K562 (cell line): Measurements from ENCODE around the gene POLR3GL. TPM values are rescaled to one million over a fixed set of nuclear protein-coding genes. Genes with fewer than 3 reads are reported as not detected.
A peak's percentile ranks its signal among the peaks of the same experiment; 100 is the strongest.

ENCODE experiments used
- BDP1 ChIP-seq: IDR thresholded peaks from 3 replicates; pipeline ENCODE4 v1.6.1; 2011; ENCODE audit not compliant: insufficient read length, insufficient read depth
- BMI1 ChIP-seq: fragments of 150-350 bp; IDR thresholded peaks from 2 replicates; pipeline ENCODE4 v1.6.1; 2014; ENCODE audit warnings: low read length
- CBX3 ChIP-seq, 2 experiments: IDR thresholded peaks; 1 replicate in 1 of 2; 2 replicates in 1 of 2; pipeline ENCODE4 v1.6.1; 2012; ENCODE audit warnings: inconsistent platforms in 2 of 2, low read length in 2 of 2, borderline replicate concordance in 1 of 2, control low read depth in 1 of 2
- CTBP1 ChIP-seq: fragments of 450-650 bp; IDR thresholded peaks from 2 replicates; pipeline ENCODE4 v1.6.1; 2016; ENCODE audit warnings: borderline replicate concordance
- EP300 ChIP-seq: IDR thresholded peaks from 2 replicates; pipeline ENCODE4 v1.6.1; 2012; ENCODE audit warnings: low read length, improper control_type of control experiment
- FOSL1 ChIP-seq: fragments of 200-800 bp; sonication (Bioruptor generic); conservative IDR thresholded peaks from 2 replicates; pipeline ENCODE4 v1.6.1; 2016; ENCODE audit warnings: missing genetic modification characterization, missing compliant biosample characterization
- NCOR1 ChIP-seq: fragments of 450-650 bp; IDR thresholded peaks from 2 replicates; pipeline ENCODE4 v1.6.1; 2016; ENCODE audit warnings: mild to moderate bottlenecking, moderate library complexity
- NONO ChIP-seq, 2 experiments: fragments of 200-400 bp in 1 of 2; fragments of 450-650 bp in 1 of 2; formaldehyde crosslinking in 1 of 2; IDR thresholded peaks; 2 replicates each; pipeline ENCODE4 v1.6.1; 2017; ENCODE audit warnings: low read depth in 2 of 2, mild to moderate bottlenecking in 2 of 2, moderate library complexity in 2 of 2, low read length in 1 of 2
- PCBP1 ChIP-seq: fragments of 200-400 bp; formaldehyde crosslinking; IDR thresholded peaks from 2 replicates; pipeline ENCODE4 v1.6.1; 2018; ENCODE audit warnings: mild to moderate bottlenecking, low read depth, low read length; ENCODE audit not compliant: poor library complexity, severe bottlenecking
- PTTG1 ChIP-seq: fragments of 450-650 bp; IDR thresholded peaks from 2 replicates; pipeline ENCODE4 v1.6.1; 2016; ENCODE audit warnings: low read depth, mild to moderate bottlenecking, missing genetic modification characterization, missing compliant biosample characterization
- ZNF263 ChIP-seq: sonication (generic); formaldehyde crosslinking; IDR thresholded peaks from 2 replicates; pipeline ENCODE4 v1.8.0; 2022; ENCODE audit warnings: mild to moderate bottlenecking, missing genetic modification reagents, borderline replicate concordance
- polyA plus RNA-seq, 8 experiments: library from polyadenylated mRNA; depleted of rRNA in 4 of 8; stranded (reverse) in 5 of 8; unstranded in 3 of 8; fragments of >200 nt; fragmentation: Nextera tagmentation in 2 of 8; fragmentation: Illumina TruSeq in 1 of 8; extraction: Ambion mirVana in 2 of 8; extraction: Trizol in 1 of 8; gene quantifications; 2 replicates each; pipeline versions ENCODE4 v1.2.1 to v1.2.3, GENCODE V29; 2011 to 2014; ENCODE audit warnings: inconsistent platforms in 1 of 8, missing spikeins in 1 of 8
- total RNA-seq, 7 experiments: library from RNA; depleted of rRNA in 6 of 7; stranded (reverse); fragments of >200 nt in 6 of 7; fragmentation: Illumina TruSeq in 2 of 7; extraction: Trizol in 2 of 7; gene quantifications; 2 replicates each; pipeline versions ENCODE4 v1.2.1 to v1.2.3, GENCODE V29; 2011 to 2021; ENCODE audit warnings: low replicate concordance in 1 of 7
- TF ChIP-seq, protein P1 (sequence below): sonication (generic); formaldehyde crosslinking; IDR thresholded peaks from 2 replicates; pipeline ENCODE4 v1.5.0; 2020; ENCODE audit warnings: missing genetic modification reagents
- TF ChIP-seq, protein P2 (sequence below): fragments of 450-650 bp; formaldehyde crosslinking; IDR thresholded peaks from 2 replicates; pipeline ENCODE4 v1.4.0; 2020; ENCODE audit warnings: mild to moderate bottlenecking
- TF ChIP-seq, protein P3 (sequence below): fragments of 250-450 bp; sonication (Bioruptor Pico); IDR thresholded peaks from 2 replicates; pipeline ENCODE4 v1.4.0; 2020; ENCODE audit warnings: mild to moderate bottlenecking
- TF ChIP-seq, protein P4 (sequence below): sonication (generic); formaldehyde crosslinking; IDR thresholded peaks from 2 replicates; pipeline ENCODE4 v1.8.1; 2023; ENCODE audit warnings: mild to moderate bottlenecking, missing genetic modification reagents
- TF ChIP-seq, protein P5 (sequence below): sonication (generic); formaldehyde crosslinking; IDR thresholded peaks from 2 replicates; pipeline ENCODE4 v1.8.0; 2022; ENCODE audit warnings: mild to moderate bottlenecking, missing genetic modification reagents
- TF ChIP-seq, protein P6 (sequence below): IDR thresholded peaks from 3 replicates; pipeline ENCODE4 v1.6.1; 2011; ENCODE audit warnings: borderline replicate concordance, mild to moderate bottlenecking; ENCODE audit not compliant: insufficient read length, insufficient read depth
- TF ChIP-seq, protein P7 (sequence below): sonication (generic); formaldehyde crosslinking; IDR thresholded peaks from 2 replicates; pipeline ENCODE4 v1.4.0; 2020; ENCODE audit warnings: mild to moderate bottlenecking, missing genetic modification reagents

POLR3GL gene
- total and polyA plus RNA-seq, 9 of the 15 experiments (the other 6 are each of a cell fraction or from before 2014, with no cell fraction given): 14.6 to 48.4 (median 38.2) TPM

DNA sequence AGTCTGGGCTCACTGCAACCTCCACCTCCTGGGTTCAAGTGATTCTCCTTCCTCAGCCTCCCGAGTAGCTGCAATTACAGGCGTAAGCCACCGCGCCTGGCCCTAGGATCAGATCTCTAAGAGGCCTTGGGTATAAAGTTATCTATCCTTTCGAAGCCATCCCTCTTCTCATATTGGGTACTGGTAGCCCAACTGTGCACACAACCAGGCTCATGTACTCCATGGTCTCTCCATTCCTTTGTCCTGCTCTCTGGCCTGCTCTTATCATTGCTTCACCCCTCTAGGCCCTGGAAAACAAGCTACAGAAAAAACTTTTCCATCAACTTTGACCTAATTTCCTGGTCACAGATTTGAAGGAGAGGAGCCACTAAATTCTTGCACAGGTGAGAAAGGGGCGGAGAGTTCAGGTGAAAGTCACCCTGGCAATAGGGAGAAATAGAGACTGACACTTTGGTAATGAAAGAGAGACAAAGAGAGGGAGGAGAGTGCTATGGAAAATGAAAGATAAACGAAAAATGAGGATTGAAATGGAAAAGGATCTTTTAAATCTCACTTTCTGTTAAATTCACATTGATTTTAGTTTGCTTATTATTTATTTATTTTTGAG, 25.9 kb downstream of the POLR3GL start (continued):
- TF ChIP-seq, protein P1, sequence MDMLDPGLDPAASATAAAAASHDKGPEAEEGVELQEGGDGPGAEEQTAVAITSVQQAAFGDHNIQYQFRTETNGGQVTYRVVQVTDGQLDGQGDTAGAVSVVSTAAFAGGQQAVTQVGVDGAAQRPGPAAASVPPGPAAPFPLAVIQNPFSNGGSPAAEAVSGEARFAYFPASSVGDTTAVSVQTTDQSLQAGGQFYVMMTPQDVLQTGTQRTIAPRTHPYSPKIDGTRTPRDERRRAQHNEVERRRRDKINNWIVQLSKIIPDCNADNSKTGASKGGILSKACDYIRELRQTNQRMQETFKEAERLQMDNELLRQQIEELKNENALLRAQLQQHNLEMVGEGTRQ (CRISPR knock-in tag): no peak
- no peak for TF ChIP-seq ZNF263 (CRISPR knock-in tag)
- TF ChIP-seq, protein P2, sequence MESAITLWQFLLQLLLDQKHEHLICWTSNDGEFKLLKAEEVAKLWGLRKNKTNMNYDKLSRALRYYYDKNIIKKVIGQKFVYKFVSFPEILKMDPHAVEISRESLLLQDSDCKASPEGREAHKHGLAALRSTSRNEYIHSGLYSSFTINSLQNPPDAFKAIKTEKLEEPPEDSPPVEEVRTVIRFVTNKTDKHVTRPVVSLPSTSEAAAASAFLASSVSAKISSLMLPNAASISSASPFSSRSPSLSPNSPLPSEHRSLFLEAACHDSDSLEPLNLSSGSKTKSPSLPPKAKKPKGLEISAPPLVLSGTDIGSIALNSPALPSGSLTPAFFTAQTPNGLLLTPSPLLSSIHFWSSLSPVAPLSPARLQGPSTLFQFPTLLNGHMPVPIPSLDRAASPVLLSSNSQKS (CRISPR knock-in tag): no peak
- TF ChIP-seq EP300: no peak
- 0 out of 2 replicates have a peak, but pooled peaks have one; percentile 11 for TF ChIP-seq CTBP1
- TF ChIP-seq, protein P3, sequence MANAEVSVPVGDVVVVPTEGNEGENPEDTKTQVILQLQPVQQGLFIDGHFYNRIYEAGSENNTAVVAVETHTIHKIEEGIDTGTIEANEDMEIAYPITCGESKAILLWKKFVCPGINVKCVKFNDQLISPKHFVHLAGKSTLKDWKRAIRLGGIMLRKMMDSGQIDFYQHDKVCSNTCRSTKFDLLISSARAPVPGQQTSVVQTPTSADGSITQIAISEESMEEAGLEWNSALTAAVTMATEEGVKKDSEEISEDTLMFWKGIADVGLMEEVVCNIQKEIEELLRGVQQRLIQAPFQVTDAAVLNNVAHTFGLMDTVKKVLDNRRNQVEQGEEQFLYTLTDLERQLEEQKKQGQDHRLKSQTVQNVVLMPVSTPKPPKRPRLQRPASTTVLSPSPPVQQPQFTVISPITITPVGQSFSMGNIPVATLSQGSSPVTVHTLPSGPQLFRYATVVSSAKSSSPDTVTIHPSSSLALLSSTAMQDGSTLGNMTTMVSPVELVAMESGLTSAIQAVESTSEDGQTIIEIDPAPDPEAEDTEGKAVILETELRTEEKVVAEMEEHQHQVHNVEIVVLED (CRISPR knock-in tag): no peak
- peak; percentile 26; the same call in 1 of the 2 replicates for TF ChIP-seq NCOR1
- TF ChIP-seq, protein P4, sequence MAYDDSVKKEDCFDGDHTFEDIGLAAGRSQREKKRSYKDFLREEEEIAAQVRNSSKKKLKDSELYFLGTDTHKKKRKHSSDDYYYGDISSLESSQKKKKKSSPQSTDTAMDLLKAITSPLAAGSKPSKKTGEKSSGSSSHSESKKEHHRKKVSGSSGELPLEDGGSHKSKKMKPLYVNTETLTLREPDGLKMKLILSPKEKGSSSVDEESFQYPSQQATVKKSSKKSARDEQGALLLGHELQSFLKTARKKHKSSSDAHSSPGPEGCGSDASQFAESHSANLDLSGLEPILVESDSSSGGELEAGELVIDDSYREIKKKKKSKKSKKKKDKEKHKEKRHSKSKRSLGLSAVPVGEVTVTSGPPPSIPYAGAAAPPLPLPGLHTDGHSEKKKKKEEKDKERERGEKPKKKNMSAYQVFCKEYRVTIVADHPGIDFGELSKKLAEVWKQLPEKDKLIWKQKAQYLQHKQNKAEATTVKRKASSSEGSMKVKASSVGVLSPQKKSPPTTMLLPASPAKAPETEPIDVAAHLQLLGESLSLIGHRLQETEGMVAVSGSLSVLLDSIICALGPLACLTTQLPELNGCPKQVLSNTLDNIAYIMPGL: no peak
- TF ChIP-seq, protein P5, sequence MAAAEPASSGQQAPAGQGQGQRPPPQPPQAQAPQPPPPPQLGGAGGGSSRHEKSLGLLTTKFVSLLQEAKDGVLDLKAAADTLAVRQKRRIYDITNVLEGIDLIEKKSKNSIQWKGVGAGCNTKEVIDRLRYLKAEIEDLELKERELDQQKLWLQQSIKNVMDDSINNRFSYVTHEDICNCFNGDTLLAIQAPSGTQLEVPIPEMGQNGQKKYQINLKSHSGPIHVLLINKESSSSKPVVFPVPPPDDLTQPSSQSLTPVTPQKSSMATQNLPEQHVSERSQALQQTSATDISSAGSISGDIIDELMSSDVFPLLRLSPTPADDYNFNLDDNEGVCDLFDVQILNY (CRISPR knock-in tag): no peak
- no peak for TF ChIP-seq PTTG1
- no peak for TF ChIP-seq BMI1
- no peak for TF ChIP-seq FOSL1 (tag)
- TF ChIP-seq, protein P6, sequence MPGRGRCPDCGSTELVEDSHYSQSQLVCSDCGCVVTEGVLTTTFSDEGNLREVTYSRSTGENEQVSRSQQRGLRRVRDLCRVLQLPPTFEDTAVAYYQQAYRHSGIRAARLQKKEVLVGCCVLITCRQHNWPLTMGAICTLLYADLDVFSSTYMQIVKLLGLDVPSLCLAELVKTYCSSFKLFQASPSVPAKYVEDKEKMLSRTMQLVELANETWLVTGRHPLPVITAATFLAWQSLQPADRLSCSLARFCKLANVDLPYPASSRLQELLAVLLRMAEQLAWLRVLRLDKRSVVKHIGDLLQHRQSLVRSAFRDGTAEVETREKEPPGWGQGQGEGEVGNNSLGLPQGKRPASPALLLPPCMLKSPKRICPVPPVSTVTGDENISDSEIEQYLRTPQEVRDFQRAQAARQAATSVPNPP: no peak
- no peak for TF ChIP-seq PCBP1
- TF ChIP-seq, protein P7, sequence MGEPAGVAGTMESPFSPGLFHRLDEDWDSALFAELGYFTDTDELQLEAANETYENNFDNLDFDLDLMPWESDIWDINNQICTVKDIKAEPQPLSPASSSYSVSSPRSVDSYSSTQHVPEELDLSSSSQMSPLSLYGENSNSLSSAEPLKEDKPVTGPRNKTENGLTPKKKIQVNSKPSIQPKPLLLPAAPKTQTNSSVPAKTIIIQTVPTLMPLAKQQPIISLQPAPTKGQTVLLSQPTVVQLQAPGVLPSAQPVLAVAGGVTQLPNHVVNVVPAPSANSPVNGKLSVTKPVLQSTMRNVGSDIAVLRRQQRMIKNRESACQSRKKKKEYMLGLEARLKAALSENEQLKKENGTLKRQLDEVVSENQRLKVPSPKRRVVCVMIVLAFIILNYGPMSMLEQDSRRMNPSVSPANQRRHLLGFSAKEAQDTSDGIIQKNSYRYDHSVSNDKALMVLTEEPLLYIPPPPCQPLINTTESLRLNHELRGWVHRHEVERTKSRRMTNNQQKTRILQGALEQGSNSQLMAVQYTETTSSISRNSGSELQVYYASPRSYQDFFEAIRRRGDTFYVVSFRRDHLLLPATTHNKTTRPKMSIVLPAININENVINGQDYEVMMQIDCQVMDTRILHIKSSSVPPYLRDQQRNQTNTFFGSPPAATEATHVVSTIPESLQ (CRISPR knock-in tag): no peak
- TF ChIP-seq BDP1: no peak
- no peak for TF ChIP-seq CBX3 (IDR thresholded peaks at IDR 0.05; ENCODE audit: borderline replicate concordance in 1 of 2, low read length in 2 of 2)
- no peak for TF ChIP-seq NONO (IDR thresholded peaks at IDR 0.05; ENCODE audit: low read depth in 2 of 2, low read length in 1 of 2)
